Left kidney (tissue), 2 donors: ENCODE measurements around the gene WDR41. TPM values are rescaled to one million over a fixed set of nuclear protein-coding genes. Genes with fewer than 3 reads are reported as not detected.

Source experiments
- DNase-seq: peaks from one replicate; pipeline ENCODE4 v3.0.0-alpha.2; 2013
- polyA plus RNA-seq: library from polyadenylated mRNA; unstranded; fragments of 120-200 nt; gene quantifications from one replicate; pipeline ENCODE4 v1.2.1, GENCODE V29; 2013; ENCODE audit not compliant: insufficient read length

Gene WDR41
- polyA plus RNA-seq, 1 donor: 65.1 TPM

- DNase-seq: no peak
Observed at GRCh38 chr5:77449981-77450380, 42.1 kb downstream of the WDR41 start.

- no peak for DNase-seq
Observed at GRCh38 chr5:77449277-77449676, 42.8 kb downstream of the WDR41 start.

- DNase-seq: no peak
Observed at GRCh38 chr5:77448831-77449230, 43.3 kb downstream of the WDR41 start.

GRCh38 chr5:77444356-77444755, 47.8 kb downstream of the WDR41 start:
- no peak for DNase-seq

DNA sequence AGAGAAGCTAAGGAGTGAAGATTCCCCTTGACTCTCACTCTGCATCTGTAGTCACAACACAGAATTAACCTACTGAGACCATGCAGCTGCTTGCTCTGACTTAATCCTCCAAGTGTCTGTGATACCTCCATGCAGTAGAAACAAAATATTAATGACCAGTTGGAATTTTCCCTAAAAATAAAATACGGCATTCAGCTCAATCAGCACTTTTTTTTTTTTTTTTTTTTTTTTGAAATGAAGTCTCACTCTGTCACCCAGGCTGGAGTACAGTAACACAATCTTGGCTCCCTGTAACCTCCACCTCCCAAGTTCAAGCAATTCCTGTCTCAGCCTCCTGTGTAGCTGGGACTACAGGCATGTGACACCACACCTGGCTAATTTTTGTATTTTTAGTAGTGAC, 48.4 kb downstream of the WDR41 start:
- no peak for DNase-seq

GRCh38 chr5:77438071-77438470, 54.0 kb downstream of the WDR41 start:
- DNase-seq: no peak

- DNase-seq: peak; percentile 17
Observed at GRCh38 chr5:77437194-77437593, 54.9 kb downstream of the WDR41 start.

DNA sequence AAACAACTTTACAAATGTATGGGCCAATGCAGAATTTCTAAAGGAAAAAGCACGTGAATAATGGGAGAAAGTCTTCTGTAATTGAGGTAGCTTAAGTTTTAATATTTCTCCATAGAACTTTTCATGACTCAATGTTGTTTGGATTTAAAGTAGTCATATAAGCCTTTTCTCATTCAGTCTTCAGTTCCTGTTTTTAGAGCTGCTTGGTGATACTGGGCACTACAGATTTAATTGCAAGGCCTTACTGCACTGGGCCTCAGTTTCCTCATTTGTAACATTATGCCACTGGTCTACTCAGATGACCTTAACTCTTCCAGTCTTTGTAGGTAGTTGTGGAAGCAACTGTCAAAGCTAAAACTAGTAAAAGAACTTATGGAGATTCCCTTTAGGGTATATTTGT, 60.4 kb downstream of the WDR41 start:
- no peak for DNase-seq

- DNase-seq: no peak
Observed at GRCh38 chr5:77431286-77431685, 60.8 kb downstream of the WDR41 start.

DNA sequence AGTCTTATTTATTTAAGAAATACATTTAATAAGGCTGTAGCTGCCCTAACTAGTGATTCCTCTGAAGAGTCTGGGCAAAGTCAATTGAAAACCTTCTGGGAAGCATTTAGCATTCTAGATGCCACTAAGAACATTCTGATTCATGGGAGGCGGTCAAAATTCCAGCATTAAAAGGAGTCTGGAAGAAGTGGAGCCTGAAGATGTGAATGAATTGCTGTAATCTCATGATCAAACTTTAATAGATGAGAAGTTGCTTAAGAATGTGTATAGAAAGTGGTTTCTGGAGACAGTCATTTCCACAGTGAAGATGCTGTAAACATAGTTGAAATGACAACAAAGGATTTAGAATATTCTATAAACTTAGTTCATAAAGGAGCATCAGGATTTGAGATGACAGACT, 61.4 kb downstream of the WDR41 start:
- no peak for DNase-seq

GRCh38 chr5:77428526-77428925, 63.6 kb downstream of the WDR41 start:
- DNase-seq: no peak

DNA sequence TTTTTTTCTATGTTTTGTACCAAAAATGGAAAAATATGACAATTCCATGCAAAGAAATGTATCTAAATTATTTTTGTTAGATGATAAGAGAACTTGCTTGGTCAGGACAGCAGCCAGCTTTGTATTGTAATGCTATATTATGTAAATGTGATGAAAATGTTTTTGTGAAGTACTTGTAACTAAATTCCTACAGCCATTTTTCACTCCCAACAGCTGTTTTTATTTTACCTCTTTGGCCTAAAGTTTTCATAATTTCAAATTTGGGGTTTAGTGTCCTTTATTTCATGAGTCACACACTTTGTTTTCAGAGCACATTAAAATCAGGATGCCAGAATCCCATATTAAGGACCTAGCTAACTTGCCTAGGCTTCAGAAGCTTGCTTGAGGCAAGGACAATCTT, 64.1 kb downstream of the WDR41 start:
- DNase-seq: no peak

DNA sequence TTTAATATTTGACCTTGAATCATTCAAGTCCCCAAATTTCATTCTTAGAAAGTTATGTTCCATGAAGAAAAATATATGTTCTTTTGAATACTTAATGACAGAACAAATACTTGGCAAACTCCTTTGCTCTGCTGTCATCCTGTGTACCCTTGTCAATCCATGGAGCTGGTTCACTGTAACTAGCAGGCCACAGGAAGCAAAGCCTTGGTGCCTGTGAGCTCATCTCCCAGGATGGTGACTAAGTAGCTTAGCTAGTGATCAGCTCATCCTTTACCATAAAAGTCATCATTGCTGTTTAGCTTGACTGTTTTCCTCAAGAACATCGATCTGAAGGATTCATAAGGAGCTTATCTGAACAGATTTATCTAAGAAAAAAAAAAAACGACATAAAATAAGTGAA, 65.4 kb downstream of the WDR41 start:
- DNase-seq: no peak

DNA sequence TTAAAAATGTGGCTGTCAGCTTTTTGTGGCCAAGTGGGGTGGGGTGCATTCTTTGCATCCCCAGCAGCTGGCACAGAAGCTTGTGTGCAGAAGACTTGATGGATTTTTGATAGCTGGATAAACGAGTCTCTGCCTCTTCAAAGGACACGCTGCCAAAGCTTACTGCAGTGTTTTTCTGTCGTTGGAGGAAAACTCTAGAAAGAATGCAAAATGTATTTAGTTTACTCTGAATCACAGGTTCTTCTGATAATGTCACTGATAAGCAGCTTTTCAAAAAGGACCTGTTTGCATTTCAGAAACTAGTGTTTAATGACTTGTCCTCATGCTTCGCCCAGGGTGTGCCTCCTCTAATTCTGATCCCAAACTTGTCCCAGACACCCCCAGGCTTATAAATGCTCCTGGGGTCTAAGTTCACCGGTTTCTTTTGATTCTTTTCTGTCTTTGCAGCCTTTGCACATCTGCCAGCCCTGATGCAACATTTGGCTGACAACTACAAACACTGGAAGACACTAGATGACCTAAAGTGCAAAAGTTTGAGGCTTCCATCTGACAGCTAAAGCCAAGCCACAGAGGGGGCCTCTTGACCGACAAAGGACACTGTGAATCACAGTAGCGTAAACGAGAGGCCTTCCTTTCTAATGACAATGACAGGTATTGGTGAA, 66.0 kb downstream of the WDR41 start:
- DNase-seq: no peak

GRCh38 chr5:77425420-77425819, 66.7 kb downstream of the WDR41 start:
- DNase-seq: no peak

- DNase-seq: no peak
Observed at GRCh38 chr5:77424921-77425320, 67.2 kb downstream of the WDR41 start.

DNA sequence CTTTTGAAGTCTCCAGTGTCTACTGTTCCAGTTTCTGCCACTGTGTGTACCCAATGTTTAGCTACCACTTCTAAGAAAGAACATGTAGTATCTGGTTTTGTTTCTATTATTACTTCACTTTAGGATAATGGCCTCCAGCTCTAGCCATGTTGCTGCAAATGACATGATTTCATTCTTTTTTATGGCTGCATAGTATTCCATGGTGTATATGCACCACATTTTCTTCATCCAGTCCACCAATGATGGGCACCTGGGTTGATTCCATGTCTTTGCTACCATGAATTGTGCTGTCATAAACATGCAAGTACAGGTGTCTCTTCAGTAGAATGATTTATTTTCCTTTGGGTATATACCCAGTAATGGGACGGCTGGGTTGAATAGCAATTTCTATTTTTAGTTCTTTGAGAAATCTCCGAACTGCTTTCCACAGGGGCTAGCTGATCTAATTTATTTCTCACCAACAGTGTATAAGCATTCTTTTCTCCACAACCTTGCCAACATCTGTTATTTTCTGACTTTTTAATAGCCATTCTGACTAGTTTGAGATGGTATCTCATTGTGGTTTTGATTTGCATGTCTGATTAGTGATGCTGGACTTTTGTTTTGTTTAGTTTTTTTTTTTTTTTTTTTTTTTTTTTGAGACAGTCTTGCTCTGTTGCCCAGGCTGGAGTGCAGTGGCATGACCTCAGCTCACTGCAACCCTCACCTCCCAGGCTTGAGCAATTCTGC, 68.9 kb downstream of the WDR41 start:
- no peak for DNase-seq

DNA sequence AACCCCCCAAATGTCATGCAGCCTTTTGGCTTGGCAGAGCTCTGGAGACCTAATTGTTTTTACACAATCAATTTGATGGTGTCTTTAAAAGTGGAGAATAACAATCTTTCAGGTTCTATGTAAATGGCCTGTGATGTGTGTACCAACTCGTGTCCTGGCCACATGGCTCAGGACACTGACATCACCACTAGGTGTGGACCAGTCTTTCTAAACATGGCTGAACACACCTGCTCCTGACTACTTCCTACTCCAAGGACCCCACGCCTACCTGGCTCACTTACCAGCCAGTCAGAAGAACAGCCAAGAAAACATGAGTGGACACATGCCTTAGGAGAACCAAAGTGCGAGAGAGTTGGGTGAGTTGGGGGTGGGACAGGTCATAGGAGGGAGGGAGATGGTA, 71.2 kb downstream of the WDR41 start:
- no peak for DNase-seq

GRCh38 chr5:77419644-77420582, 72.2 kb downstream of the WDR41 start:
- no peak for DNase-seq

- DNase-seq: no peak
Observed at GRCh38 chr5:77418601-77419581, 73.2 kb downstream of the WDR41 start.

GRCh38 chr5:77418162-77418561, 74.0 kb downstream of the WDR41 start:
- no peak for DNase-seq

DNA sequence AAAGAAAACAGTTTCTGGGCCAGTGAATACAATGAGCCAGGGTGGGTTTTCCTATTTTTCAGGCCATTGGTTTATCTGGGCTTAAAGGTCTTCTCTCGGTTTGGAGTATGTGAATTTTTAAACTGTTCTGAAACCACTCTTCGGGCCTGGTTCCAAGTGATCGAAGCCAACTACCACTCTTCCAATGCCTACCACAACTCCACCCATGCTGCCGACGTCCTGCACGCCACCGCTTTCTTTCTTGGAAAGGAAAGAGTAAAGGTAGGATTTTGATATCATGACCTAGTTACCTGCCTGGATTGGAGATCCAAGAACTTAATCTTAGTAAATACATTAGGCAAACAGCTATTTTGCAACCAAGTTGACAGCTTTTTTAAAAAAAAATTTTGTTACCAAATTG, 79.1 kb downstream of the WDR41 start:
- no peak for DNase-seq
